GM18519 (cell line): ENCODE results near the gene LRG1.
"Not testable (repeated sequence)": the region's sequence is repeated elsewhere in the genome, so short reads cannot be mapped to it uniquely, and the experiment has no call there.

ENCODE experiments used
- ATAC-seq: cut with Tn5 transposase; IDR thresholded peaks from one replicate; pipeline ENCODE4 v1.9.1; 2021; ENCODE audit warnings: mild to moderate bottlenecking, moderate library complexity; ENCODE audit not compliant: unreplicated experiment, low FRiP score

The LRG1 gene

GRCh38 chr19:4531562-4532165 is 8.2 kb downstream of the LRG1 start:
- no peak for ATAC-seq

DNA sequence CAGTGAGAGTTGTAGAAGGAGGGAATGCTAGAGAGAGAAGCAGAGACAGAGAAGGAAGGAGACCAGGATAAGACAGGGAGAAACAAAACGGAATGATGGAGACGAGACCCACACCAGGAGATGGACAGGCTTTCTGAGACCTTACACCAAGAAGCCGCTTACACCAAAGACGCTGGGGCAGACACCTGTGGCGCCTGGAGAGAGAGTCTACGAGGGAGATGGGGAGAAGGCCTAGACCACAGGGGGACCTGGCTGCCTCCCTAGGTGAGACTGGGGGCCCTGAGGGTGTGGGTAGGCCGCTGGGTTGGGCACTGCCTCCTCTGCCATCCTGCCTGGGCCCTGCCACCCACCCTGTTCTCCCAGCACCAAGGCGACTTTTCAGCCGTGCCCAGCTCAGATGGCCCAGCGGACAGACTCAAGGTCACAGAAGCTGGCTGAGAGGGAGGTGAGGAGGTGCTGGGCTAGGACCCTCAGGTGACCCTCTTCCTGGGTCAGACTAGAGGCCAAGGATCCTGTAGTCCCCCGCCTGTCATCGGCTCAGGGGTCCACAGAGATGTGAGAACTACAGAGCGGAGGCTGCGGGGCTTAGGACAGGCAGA is 9.8 kb downstream of the LRG1 start:
- no peak for ATAC-seq

DNA sequence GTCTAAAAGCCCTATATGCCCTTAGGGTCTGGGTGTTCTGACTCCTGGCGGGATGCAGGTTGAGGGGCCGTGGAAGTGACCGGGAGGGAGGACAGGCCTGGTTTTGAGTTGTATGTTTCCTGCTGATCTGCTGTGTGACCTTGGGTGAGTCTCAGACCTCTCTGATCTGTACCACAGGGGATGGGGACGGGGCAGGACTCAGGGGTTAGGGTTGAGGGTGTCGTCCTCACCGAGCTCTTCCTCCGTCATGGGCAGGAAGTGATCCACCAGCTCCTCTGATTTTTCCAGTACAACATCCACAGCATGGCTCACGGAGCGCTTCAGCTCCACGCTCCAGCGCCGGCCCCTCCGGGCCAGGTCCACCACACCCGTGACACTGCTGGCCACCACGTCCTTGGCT is 11.0 kb downstream of the LRG1 start:
- ATAC-seq: no peak

DNA sequence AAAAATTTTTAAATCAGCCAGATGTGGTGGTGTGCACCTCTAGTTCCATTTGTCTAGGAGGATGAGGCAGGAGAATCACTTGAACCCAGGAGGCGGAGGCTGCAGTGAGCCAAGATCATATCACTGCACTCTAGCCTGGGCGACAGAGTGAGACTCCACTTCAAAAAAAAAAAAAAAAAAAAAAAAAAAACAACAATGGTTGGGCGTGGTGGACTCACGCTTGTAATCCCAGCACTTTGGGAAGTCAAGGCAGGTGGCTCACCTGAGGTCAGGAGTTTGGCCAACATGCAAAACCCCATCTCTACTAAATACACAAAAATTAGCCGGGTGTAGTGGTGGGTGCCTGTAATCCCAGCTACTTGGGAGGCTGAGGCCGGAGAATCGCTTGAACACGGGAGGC is 12.5 kb downstream of the LRG1 start:
- ATAC-seq: not testable (repeated sequence)

DNA sequence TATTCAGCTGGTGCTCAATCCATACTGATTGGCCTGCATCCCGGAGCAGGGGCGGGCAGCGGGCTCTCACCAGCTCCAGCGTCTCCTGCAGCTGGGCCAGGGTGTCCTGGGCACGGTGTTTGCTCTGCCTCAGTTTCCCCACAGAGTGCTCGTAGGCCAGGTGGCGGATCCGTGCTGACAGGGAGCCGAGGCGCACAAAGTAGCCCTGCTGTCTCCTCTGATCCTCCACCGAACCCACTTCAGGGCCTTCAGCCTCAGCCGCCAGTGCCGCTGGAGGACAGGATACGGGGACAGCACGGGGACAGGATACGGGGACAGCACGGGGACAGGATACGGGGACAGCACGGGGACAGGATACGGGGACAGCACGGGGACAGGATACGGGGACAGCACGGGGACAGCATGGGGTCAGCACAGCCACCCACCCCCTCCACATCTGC is 14.3 kb downstream of the LRG1 start:
- no peak for ATAC-seq

GRCh38 chr19:4524808-4525562 is 14.9 kb downstream of the LRG1 start:
- no peak for ATAC-seq

DNA sequence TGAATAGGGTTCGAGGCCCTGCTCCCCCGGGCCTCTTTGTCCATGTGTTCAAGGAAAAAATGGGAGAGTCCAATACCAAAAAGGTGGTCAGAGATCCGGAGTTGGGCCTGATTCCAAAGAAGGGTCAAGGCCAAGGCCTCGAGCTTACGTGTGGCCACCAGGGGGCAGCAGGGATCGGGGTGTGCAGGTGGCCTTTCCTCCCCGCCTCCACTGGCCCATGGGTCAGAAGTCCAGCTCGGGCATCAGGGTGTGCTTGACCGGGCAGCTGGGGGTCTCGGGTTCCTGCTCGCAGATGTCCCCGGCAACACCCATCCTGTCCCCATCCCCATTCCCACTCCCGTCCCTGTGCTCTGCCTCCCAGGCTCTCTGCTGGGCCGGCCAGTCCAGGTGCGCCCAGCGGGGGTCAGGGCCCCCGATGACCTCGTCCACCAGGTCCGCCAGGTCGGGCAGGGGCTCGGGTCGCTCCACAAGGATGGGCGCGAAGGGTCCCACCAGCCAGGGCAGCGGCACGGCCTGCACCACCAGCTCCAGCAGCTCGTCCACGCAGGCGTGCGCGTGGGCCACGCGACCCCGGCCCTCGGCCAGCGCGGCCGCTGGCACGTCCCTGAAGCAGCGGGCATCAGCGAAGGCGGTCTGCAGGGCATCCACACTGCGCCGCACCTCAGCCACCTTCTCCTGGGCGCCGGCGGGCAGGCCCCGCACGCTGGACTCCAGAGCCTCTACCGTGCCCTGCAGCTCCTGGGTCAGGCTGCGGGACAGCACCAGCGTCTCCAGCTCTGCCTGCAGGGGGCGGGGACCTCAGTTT is 16.3 kb downstream of the LRG1 start:
- no peak for ATAC-seq

DNA sequence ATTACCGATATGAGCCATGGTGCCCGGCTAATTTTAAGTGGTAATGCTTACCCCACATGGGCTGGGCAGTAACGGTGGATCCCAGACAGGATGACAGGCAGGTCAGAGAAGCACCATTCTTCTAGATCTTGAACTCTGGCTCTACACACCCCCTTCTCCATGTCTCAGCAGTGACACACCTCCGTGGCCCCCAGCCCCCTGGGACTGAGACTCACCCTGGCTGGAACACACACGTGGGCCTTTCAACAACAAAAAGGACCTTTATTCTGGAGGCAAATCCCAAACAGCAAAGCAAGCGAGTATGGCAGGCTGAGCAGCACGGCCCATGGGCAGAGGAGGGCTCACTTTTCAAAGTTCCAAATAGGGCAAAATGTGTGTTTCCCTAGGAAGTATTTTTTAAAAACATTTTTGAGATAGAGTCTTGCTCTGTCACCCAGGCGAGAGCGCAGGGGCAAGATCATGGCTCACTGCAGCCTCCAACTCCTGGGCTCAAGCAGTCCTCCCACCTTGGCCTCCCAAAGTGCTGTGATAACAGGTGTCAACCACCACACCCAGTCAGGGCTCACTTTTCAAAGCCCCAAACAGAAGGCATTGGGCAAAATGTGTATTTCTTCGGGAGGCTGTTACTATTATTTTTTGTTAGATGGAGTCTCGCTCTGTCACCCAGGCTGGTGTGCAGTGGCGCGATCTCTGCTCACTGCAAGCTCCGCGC is 17.4 kb downstream of the LRG1 start:
- no peak for ATAC-seq

- ATAC-seq: no peak
Measured at GRCh38 chr19:4521888-4522242, 18.0 kb downstream of the LRG1 start.

GRCh38 chr19:4521170-4521887 is 18.5 kb downstream of the LRG1 start:
- ATAC-seq: no peak

GRCh38 chr19:4519521-4520277 is 20.1 kb downstream of the LRG1 start:
- no peak for ATAC-seq

DNA sequence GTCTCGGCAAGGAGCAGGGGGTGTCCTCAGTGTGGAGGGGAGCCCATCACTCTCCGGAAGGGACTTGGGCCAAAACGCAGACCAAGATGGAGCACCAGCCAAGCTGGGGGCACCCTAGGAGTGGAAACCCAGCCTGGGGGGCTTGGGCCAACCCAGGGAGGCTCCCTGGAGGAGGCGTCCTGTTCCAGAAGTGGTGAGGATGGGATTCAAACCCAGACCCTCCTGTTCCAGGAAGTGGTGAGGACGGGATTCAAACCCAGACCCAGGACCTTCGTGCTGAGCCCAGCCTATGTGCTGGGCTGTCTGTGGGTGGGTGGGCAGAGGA is 20.7 kb downstream of the LRG1 start:
- no peak for ATAC-seq

- no peak for ATAC-seq
Measured at GRCh38 chr19:4518345-4519171, 21.3 kb downstream of the LRG1 start, which contains the start of gene PLIN4. Gene PLIN4 (minus strand): TSS chr19:4518486. CDS start chr19:4518272, 214 bp downstream.

GRCh38 chr19:4517451-4518057 is 22.3 kb downstream of the LRG1 start:
- ATAC-seq: no peak

- no peak for ATAC-seq
Measured at GRCh38 chr19:4516939-4517300, 22.9 kb downstream of the LRG1 start.

- no peak for ATAC-seq
Measured at GRCh38 chr19:4516199-4516938, 23.5 kb downstream of the LRG1 start.

DNA sequence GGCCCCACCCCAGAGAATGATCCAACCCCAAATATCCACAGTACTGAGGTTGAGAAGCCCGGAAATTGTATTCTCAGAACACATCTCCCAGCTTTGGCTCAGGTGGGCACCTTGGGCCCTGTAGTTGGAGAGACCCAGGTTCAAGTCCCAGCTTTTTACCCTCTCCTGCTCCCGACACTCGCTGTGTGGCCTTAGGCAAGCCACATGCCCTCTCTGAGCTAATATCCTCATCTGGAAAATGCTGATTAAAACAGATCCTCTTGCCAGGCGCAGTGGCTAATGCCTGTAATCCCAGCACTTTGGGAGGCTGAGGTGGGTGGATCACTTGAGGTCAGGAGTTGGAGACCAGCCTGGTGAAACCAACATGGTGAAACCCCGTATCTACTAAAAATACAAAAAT is 24.1 kb downstream of the LRG1 start:
- no peak for ATAC-seq
